Fibroblast of lung (primary cell): ENCODE data around the gene TEX38. TPM values are rescaled to one million over a fixed set of nuclear protein-coding genes. Genes with fewer than 3 reads are reported as not detected.

Experiments used
- DNase-seq, 2 donors: peaks; one replicate each; pipeline versions ENCODE4 v3.0.0 to v3.0.0-alpha.2; 2010; ENCODE audit warnings: low read depth in 2 of 2
- H2AFZ ChIP-seq: 2 replicates; pipeline ENCODE4 v1.5.1; 2012; ENCODE audit warnings: low read length, control low read depth, inconsistent platforms
- H3K27ac ChIP-seq: 2 replicates; pipeline ENCODE4 v1.5.1; 2011; ENCODE audit warnings: low read length, control low read depth; ENCODE audit not compliant: insufficient read depth
- H3K27me3 ChIP-seq: 2 replicates; pipeline ENCODE4 v1.5.1; 2011; ENCODE audit warnings: mild to moderate bottlenecking, low read length; ENCODE audit not compliant: control insufficient read depth, insufficient read depth
- H3K36me3 ChIP-seq: 2 replicates; pipeline ENCODE4 v1.5.1; 2011; ENCODE audit warnings: low read length; ENCODE audit not compliant: control insufficient read depth, insufficient read depth
- H3K4me1 ChIP-seq: 2 replicates; pipeline ENCODE4 v1.5.1; 2011; ENCODE audit warnings: low read length; ENCODE audit not compliant: control insufficient read depth, insufficient read depth; ENCODE audit errors: extremely low read depth
- H3K4me2 ChIP-seq: 2 replicates; pipeline ENCODE4 v1.5.1; 2011; ENCODE audit warnings: low read length, control low read depth; ENCODE audit not compliant: insufficient read depth; ENCODE audit errors: extremely low read depth
- H3K4me3 ChIP-seq, 4 experiments: fragments of 200-600 bp in 1 of 4; sonication (generic) in 1 of 4; replicated peaks in 1 of 4; 2 replicates each; pipeline ENCODE4 v1.5.1; 2011 to 2016; ENCODE audit warnings: low read length in 4 of 4, low read depth in 3 of 4, mild to moderate bottlenecking in 3 of 4, control low read depth in 2 of 4, inconsistent platforms in 1 of 4, mixed read lengths in 1 of 4; ENCODE audit not compliant: insufficient read depth in 1 of 4; ENCODE audit errors: control extremely low read depth in 1 of 4
- H3K79me2 ChIP-seq: 2 replicates; pipeline ENCODE4 v1.5.1; 2012; ENCODE audit warnings: mild to moderate bottlenecking, low read length, inconsistent platforms; ENCODE audit not compliant: control insufficient read depth, insufficient read depth
- H3K9ac ChIP-seq: 2 replicates; pipeline ENCODE4 v1.5.1; 2011; ENCODE audit warnings: mild to moderate bottlenecking, low read length, control low read depth; ENCODE audit not compliant: insufficient read depth
- H3K9me3 ChIP-seq: 2 replicates; pipeline ENCODE4 v1.5.1; 2012; ENCODE audit warnings: low read depth, low read length; ENCODE audit not compliant: control insufficient read depth, insufficient read depth
- H4K20me1 ChIP-seq: 2 replicates; pipeline ENCODE4 v1.5.1; 2011; ENCODE audit warnings: low read length; ENCODE audit not compliant: control insufficient read depth, insufficient read depth; ENCODE audit errors: extremely low read depth
- EZH2 ChIP-seq: IDR thresholded peaks from 2 replicates; pipeline ENCODE4 v1.5.1; 2012; ENCODE audit warnings: low read length, control low read depth, mild to moderate bottlenecking; ENCODE audit errors: missing control alignments
- polyA plus RNA-seq, 2 donors: library from polyadenylated mRNA; depleted of rRNA in 1 of 2; stranded (reverse) in 1 of 2; unstranded in 1 of 2; fragments of >200 nt; gene quantifications; 2 replicates each; pipeline ENCODE4 v1.2.1, GENCODE V29; 2011 to 2012; ENCODE audit warnings: missing spikeins in 1 of 2
- total RNA-seq: library from RNA; depleted of rRNA; stranded (reverse); fragments of >200 nt; gene quantifications from 2 replicates; pipeline ENCODE4 v1.2.1, GENCODE V29; 2014
- TF ChIP-seq, protein P1 (sequence below), 2 donors: IDR thresholded peaks in 1 of 2; conservative IDR thresholded peaks in 1 of 2; 1 replicate in 1 of 2; 2 replicates in 1 of 2; pipeline ENCODE4 v1.5.1; 2011 to 2012; ENCODE audit warnings: low read length in 2 of 2, control low read depth in 1 of 2, inconsistent platforms in 1 of 2, low read depth in 1 of 2, mild to moderate bottlenecking in 1 of 2

The TEX38 gene
- total and polyA plus RNA-seq, 2 donors (not counting 1 experiment from before 2014, with no cell fraction given) = not detected

GRCh38 chr1:46708121-46708520 is 36.5 kb downstream of the TEX38 start:
- TF ChIP-seq, protein P1, sequence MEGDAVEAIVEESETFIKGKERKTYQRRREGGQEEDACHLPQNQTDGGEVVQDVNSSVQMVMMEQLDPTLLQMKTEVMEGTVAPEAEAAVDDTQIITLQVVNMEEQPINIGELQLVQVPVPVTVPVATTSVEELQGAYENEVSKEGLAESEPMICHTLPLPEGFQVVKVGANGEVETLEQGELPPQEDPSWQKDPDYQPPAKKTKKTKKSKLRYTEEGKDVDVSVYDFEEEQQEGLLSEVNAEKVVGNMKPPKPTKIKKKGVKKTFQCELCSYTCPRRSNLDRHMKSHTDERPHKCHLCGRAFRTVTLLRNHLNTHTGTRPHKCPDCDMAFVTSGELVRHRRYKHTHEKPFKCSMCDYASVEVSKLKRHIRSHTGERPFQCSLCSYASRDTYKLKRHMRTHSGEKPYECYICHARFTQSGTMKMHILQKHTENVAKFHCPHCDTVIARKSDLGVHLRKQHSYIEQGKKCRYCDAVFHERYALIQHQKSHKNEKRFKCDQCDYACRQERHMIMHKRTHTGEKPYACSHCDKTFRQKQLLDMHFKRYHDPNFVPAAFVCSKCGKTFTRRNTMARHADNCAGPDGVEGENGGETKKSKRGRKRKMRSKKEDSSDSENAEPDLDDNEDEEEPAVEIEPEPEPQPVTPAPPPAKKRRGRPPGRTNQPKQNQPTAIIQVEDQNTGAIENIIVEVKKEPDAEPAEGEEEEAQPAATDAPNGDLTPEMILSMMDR (conservative IDR thresholded peaks at IDR 0.05 in 1 of 2, IDR thresholded peaks at IDR 0.05 in 1 of 2; ENCODE audit: low read depth in 1 of 2, low read length in 2 of 2) = no peak
- DNase-seq = no peak
- no peak overlapping the region for H3K4me3 ChIP-seq
- H3K27ac ChIP-seq = no peak overlapping the region
- no peak overlapping the region for H3K9ac ChIP-seq
- no peak overlapping the region for H3K4me2 ChIP-seq
- H2AFZ ChIP-seq = no peak overlapping the region
- H3K4me1 ChIP-seq = no peaks in the 10 kb centered on the region
- no peaks in the 10 kb centered on the region for H3K79me2 ChIP-seq
- peaks cover 2% of the 10 kb centered on the region for H4K20me1 ChIP-seq
- H3K36me3 ChIP-seq = peaks cover 7% of the 10 kb centered on the region
- no peaks in the 10 kb centered on the region for H3K27me3 ChIP-seq
- no peaks in the 10 kb centered on the region for H3K9me3 ChIP-seq

DNA sequence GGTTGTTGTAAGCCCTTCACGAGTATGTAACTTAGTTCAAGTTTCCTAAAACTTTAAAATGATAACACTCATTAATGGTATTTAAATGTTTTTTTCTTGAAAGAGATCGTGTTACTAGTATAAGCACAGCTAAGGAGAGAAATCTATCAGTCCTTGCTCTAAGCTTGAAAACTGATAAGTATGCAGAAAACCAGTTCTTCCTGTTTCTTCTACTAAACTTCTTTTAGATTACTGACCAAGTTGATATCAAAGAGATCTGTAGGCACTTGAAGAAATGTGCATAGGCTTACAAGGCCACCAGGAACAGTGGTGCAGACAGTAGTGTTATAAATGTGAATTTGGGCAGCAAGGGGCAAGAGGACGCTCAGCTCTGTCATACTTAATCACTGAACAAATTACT is 43.3 kb downstream of the TEX38 start:
- Histone ChIP-seq H3K9ac (no peak overlapping the region), H2AFZ (no peak overlapping the region), H3K4me1 (peaks cover 3% of the 10 kb centered on the region), H3K27ac (no peak overlapping the region), H3K79me2 (peaks cover 22% of the 10 kb centered on the region), H4K20me1 (no peaks in the 10 kb centered on the region), H3K4me2 (no peak overlapping the region), H3K9me3 (no peaks in the 10 kb centered on the region), H3K4me3 (no peak overlapping the region), H3K27me3 (no peaks in the 10 kb centered on the region), H3K36me3 (no peaks in the 10 kb centered on the region)
- DNase-seq = no peak
- TF ChIP-seq, protein P1 (conservative IDR thresholded peaks at IDR 0.05 in 1 of 2, IDR thresholded peaks at IDR 0.05 in 1 of 2; ENCODE audit: low read depth in 1 of 2, low read length in 2 of 2) = no peak
- no peak for TF ChIP-seq EZH2

DNA sequence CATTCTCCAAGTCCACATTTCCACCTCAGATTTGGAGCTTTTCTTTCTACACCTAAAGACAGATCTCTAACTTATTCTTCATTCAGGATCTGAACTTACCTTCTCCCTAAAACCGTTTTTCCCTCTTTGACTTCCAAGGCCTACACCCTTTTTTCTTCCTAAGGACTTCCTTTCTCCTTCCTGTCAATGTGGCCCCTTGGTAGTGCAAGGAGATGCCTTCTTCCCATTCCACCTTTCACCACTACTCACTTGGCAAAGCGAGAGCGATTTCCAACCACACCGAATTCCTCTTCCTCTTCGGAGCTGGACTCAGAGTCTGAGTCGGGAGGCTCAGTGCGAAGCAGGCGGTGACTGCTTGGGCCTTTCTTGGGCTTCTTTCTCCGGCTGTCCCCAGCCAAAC is 46.0 kb downstream of the TEX38 start:
- Histone ChIP-seq H4K20me1 (no peaks in the 10 kb centered on the region), H3K9me3 (no peaks in the 10 kb centered on the region), H3K4me1 (peaks cover 3% of the 10 kb centered on the region), H2AFZ (no peak overlapping the region), H3K27ac (no peak overlapping the region), H3K4me3 (peak overlapping the region; percentile 88 to 97 (median 92)), H3K79me2 (peaks cover 22% of the 10 kb centered on the region), H3K4me2 (peak overlapping the region; percentile 92), H3K27me3 (peaks cover 6% of the 10 kb centered on the region), H3K36me3 (no peaks in the 10 kb centered on the region), H3K9ac (no peak overlapping the region)
- TF ChIP-seq, protein P1 (conservative IDR thresholded peaks at IDR 0.05 in 1 of 2, IDR thresholded peaks at IDR 0.05 in 1 of 2; ENCODE audit: low read depth in 1 of 2, low read length in 2 of 2) = no peak
- no peak for TF ChIP-seq EZH2
- no peak for DNase-seq
